Heart left ventricle (tissue), 13 donors: ENCODE results near the gene PPIA.

ENCODE experiments used
- CTCF ChIP-seq, 12 donors: fragments of 200-600 bp; sonication (generic) in 4 of 12; IDR thresholded peaks; one replicate each; pipeline versions ENCODE4 v1.5.0 to v1.8.0; 2018 to 2022; ENCODE audit warnings: antibody characterized with exemption in 12 of 12, mild to moderate bottlenecking in 5 of 12
- POLR2A ChIP-seq, 2 donors: fragments of 450-650 bp; IDR thresholded peaks; one replicate each; pipeline ENCODE4 v1.6.1; 2017; ENCODE audit warnings: antibody characterized with exemption in 2 of 2, mild to moderate bottlenecking in 2 of 2, moderate library complexity in 2 of 2
- donor health status: ischemic (EF 13 %, LVEDD 7.1; RV severe dilation, severe dysfunction).
- donor health status: DM: no; HTN: yes; CAD: no.
- donor health status: DM: no; HTN: no; CAD: no.
- donor health status: ischemic (EF 25% LVEDD 6.9; RV normal size, moderate dysfunction).
- donor health status: ischemic (EF 25% LVEDD 5.7; RV mildly dilated, moderate dysfunction).
- donor health status: ischemic (EF 35%, LVEDD 5.7; RV mildly dilated, moderate dysfunction).
- donor health status: nonischemic (EF 11% LVEDD 7.7; RV severe dilation, severe dysfunction).
- donor health status: DM: yes; HTN: yes; CAD: no.
- donor health status: PGD.
- donor health status: ischemic (EF 29% LVEDD 5.4; RV normal size, mild dysfunction).
- donor health status: nonischemic (EF 23%, LVEDD 6.1; RV moderate dilation, normal function).

GRCh38 chr7:44805950-44806349 lies 9.5 kb downstream of the PPIA start:
- TF ChIP-seq CTCF (IDR thresholded peaks at IDR 0.05) (no peak), POLR2A (IDR thresholded peaks at IDR 0.05) (no peak)
